Esophagus (tissue), 2 donors: ENCODE data around the gene ARL8B. TPM values are rescaled to one million over a fixed set of nuclear protein-coding genes. Genes with fewer than 3 reads are reported as not detected.
"Not testable (repeated sequence)": the region's sequence is repeated elsewhere in the genome, so short reads cannot be mapped to it uniquely, and the experiment has no call there.

Source experiments
- H3K27ac ChIP-seq, 2 donors: one replicate each; pipeline ENCODE4 v1.5.1; 2013; ENCODE audit warnings: low read depth in 2 of 2, mild to moderate bottlenecking in 2 of 2, inconsistent platforms in 1 of 2, low read length in 1 of 2, moderate library complexity in 1 of 2
- H3K27me3 ChIP-seq, 2 donors: one replicate each; pipeline ENCODE4 v1.6.1; 2013; ENCODE audit warnings: low read length in 2 of 2, control low read depth in 1 of 2, mild to moderate bottlenecking in 1 of 2; ENCODE audit not compliant: insufficient read depth in 2 of 2, control insufficient read depth in 1 of 2
- H3K36me3 ChIP-seq, 2 donors: one replicate each; pipeline ENCODE4 v1.6.1; 2013; ENCODE audit warnings: low read length in 1 of 2; ENCODE audit not compliant: control insufficient read depth in 2 of 2, insufficient read depth in 2 of 2
- H3K4me1 ChIP-seq, 2 donors: one replicate each; pipeline ENCODE4 v1.6.1; 2013; ENCODE audit warnings: low read length in 1 of 2; ENCODE audit not compliant: control insufficient read depth in 2 of 2, insufficient read depth in 2 of 2
- H3K4me3 ChIP-seq, 2 donors: one replicate each; pipeline ENCODE4 v1.5.1; 2013; ENCODE audit warnings: low read length in 2 of 2, mild to moderate bottlenecking in 2 of 2, low read depth in 1 of 2, moderate library complexity in 1 of 2
- H3K9me3 ChIP-seq, 2 donors: one replicate each; pipeline ENCODE4 v1.6.1; 2013; ENCODE audit warnings: mild to moderate bottlenecking in 2 of 2, low read depth in 1 of 2, low read length in 1 of 2, moderate library complexity in 1 of 2; ENCODE audit not compliant: control insufficient read depth in 2 of 2, insufficient read depth in 1 of 2
- WGBS, 2 donors: extraction: QIAGEN DNeasy Blood & Tissue Kit; methylation state at CpG; one replicate each; pipeline ENCODE4 v1.1.7; 2013; 5-methylcytosine and 5-hydroxymethylcytosine counted together
- polyA plus RNA-seq, 2 donors: library from polyadenylated mRNA; stranded (reverse); fragments of 200-250 nt; gene quantifications; one replicate each; pipeline ENCODE4 v1.2.3, GENCODE V29; 2013
- donor health status: healthy with polysubstance abuse.
- donor health status: Bipolar disorder and iron deficiency.

The ARL8B gene
- polyA plus RNA-seq, 2 donors: 45.5 to 50.8 TPM

DNA sequence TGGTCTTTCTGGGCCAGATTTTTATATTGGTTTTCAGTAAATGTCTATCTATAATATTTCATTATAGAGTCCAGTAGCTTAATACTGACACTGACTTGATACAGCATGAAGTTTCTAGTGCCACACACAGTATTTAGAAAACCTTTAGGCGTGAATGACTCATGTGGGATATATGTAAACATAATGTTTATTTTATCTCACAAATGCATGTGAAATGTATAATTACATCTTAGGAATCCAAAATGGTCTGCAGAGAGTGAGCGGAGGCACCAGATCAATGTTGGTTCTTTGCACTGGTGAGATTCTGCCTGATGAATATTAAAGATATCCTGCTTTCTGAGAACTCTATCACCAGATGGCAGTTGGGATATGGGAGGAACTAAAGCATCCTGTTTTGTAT, 56.9 kb downstream of the ARL8B start:
- H3K4me3 ChIP-seq, H3K9me3 ChIP-seq, H3K27me3 ChIP-seq, H3K27ac ChIP-seq, H3K36me3 ChIP-seq, H3K4me1 ChIP-seq: not testable (repeated sequence)
- 94% methylated on average over 2 of the region's 2 CpGs for WGBS, 2 donors

- 83 to 86% methylated on average over 2 of the region's 2 CpGs for WGBS, 2 donors
Observed at GRCh38 chr3:5181469-5182141, 59.5 kb downstream of the ARL8B start.

GRCh38 chr3:5183714-5184113, 61.6 kb downstream of the ARL8B start:
- not testable (repeated sequence) for H3K4me1 ChIP-seq, H3K36me3 ChIP-seq, H3K4me3 ChIP-seq, H3K27me3 ChIP-seq, H3K9me3 ChIP-seq
- WGBS, 2 donors: 93 to 97% methylated on average over 12 of the region's 12 CpGs
- peak overlapping the region in 1 of 2 donors; percentile 68 for H3K27ac ChIP-seq

More at GRCh38 chr3:5181469-5182141, 59.5 kb downstream of the ARL8B start:
- Histone ChIP-seq H3K27me3 (no peaks in the 10 kb centered on the region), H3K4me1 (no peaks in the 10 kb centered on the region), H3K27ac (no peak overlapping the region), H3K9me3 (no peaks in the 10 kb centered on the region), H3K4me3 (no peak overlapping the region), H3K36me3 (peaks cover 4 to 8% of the 10 kb centered on the region in 2 donors)

DNA sequence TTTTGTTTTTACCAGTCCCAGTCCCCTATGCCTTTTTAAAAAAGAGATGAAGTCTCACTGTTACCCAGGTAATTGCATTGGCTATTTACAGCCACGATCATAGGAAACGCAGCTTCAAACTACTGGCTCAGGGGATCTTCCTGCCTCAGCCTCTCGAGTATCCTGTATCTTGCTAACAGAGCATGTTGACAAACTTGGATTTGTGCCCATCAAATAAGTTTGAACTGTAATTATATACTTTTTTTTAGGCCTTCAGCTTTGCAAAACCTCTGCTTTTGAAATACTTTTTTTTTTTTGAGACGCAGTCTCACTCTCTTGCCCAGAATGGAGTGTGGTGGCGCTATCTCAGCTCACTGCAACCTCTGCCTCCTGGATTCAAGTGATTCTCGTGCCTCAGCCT, 62.4 kb downstream of the ARL8B start:
- H3K36me3 ChIP-seq: peaks cover 0 to 8% of the 10 kb centered on the region in 2 donors
- no peak overlapping the region for H3K4me3 ChIP-seq
- H3K27ac ChIP-seq: no peak overlapping the region
- H3K27me3 ChIP-seq: no peaks in the 10 kb centered on the region
- peaks cover 0 to 4% of the 10 kb centered on the region in 2 donors for H3K4me1 ChIP-seq
- H3K9me3 ChIP-seq: no peaks in the 10 kb centered on the region
- WGBS, 2 donors: 75 to 80% methylated on average over 6 of the region's 6 CpGs

- peak overlapping the region in 1 of 2 donors; percentile 50 for H3K27ac ChIP-seq
- no peaks in the 10 kb centered on the region for H3K9me3 ChIP-seq
- no peaks in the 10 kb centered on the region for H3K27me3 ChIP-seq
- H3K4me1 ChIP-seq: peaks cover 0 to 4% of the 10 kb centered on the region in 2 donors
- peaks cover 0 to 8% of the 10 kb centered on the region in 2 donors for H3K36me3 ChIP-seq
- WGBS, 2 donors: 71 to 82% methylated on average over 5 of the region's 5 CpGs
- no peak overlapping the region for H3K4me3 ChIP-seq
Observed at GRCh38 chr3:5185093-5185673, 63.1 kb downstream of the ARL8B start.

DNA sequence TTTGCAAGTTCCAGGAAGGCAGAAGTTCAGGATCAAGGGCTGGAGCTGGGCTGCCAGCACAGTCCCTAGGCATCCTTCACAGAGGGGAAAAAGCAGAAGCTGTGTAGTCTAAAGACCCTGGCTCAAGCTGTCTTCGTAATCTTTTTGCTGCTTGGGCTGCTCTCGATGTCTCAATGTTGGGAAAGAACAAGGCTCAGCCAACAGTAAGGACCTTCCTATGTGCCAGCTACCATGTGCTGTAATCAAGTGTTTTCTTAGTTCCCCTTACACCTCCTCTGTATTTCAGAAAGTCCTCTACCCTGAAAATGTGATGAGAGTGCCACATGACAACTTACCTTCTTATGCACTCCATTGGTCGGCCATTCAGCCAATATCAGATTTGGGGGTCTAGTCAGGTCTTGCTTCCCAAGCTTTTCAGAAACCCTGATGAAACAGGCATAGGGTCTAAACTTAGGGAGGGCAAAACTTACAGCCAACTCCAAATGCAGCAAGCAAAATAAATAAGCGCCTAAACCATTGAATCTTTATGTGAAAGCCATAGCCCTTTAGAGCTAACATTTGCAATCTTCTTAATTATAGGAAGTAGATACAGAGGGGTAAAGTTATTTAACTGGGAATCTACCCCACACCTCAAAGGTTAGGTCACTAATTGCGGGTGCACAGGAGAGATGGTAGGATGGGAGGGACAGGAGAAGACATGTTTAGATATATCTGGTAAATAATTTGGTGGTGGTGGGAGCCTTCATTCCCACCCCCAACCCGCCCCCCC, 64.2 kb downstream of the ARL8B start:
- no peaks in the 10 kb centered on the region for H3K27me3 ChIP-seq
- peaks cover 0 to 4% of the 10 kb centered on the region in 2 donors for H3K4me1 ChIP-seq
- peaks cover 0 to 6% of the 10 kb centered on the region in 2 donors for H3K36me3 ChIP-seq
- H3K9me3 ChIP-seq: no peaks in the 10 kb centered on the region
- peak overlapping the region; percentile 45 to 60 for H3K27ac ChIP-seq
- 47 to 60% methylated on average over 6 of the region's 6 CpGs for whole genome bisulfite sequencing, 2 donors
- peak overlapping the region in 1 of 2 donors; percentile 49 for H3K4me3 ChIP-seq

DNA sequence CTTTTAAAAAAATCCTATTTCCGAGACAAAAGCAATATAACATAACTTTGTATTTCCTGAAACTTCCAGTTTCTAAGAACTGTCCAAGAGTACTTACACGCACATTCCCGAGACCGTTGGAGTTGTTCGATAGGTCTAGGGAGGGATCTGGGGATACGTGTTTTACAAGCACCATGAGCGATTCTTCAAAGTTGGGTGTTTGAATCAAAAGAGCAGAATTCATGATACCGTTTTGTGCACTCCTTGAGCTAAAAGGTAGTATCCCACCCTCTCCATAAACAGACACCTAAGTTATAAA, 64.7 kb downstream of the ARL8B start:
- Histone ChIP-seq H3K4me3 (peak overlapping the region; percentile 49 to 51), H3K9me3 (no peaks in the 10 kb centered on the region), H3K36me3 (peaks cover 0 to 1% of the 10 kb centered on the region in 2 donors), H3K4me1 (peaks cover 0 to 4% of the 10 kb centered on the region in 2 donors), H3K27ac (peak overlapping the region in 1 of 2 donors; percentile 60), H3K27me3 (no peaks in the 10 kb centered on the region)
- WGBS, 2 donors: 3 to 5% methylated on average over 8 of the region's 8 CpGs

DNA sequence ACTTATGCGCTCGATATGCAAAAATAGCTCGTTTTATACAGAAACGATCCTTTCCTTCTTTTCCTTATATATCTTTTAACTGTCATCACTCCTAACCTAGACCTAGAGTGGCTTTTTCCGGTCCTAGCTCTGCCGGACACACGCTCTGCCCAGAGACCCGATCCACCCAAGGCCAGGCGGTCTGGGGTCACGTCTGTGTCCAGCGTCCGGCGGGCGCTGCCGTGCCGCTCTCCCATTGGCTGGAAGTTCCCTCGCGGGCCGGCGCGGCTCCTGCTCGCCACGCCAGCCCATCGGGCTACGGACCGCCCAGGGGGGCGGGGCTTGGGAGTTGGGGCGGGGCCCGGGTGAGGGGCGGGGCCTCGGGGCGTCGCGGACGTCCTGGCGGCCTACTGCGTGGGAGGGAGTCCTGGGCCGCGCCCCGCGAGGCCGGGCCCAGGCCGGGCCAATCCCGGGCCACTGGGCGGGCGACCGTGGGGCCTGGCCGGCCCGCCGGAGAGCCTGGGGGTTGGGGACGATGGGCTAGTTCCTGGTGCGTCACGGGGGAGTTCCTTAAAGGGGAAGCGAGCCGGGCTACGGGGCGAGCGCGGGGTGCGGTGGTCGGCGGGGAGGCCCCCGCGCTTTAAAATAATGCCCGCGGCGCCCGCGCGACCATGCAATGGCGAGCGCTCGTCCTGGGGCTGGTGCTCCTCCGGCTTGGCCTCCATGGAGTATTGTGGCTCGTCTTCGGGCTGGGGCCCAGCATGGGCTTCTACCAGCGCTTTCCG, 65.2 kb downstream of the ARL8B start, which contains the start of gene EDEM1:
EDEM1 (plus strand) TSS at position 552 of the 764 bp plus-strand sequence; CDS start at position 651, 99 bp downstream.
- H3K27ac ChIP-seq: peak within 1 kb of the TSS; percentile 95 to 98
- H3K4me3 ChIP-seq: peak within 1 kb of the TSS; percentile 89 to 98
- H3K27me3 ChIP-seq: no peaks in the 10 kb centered on the region
- WGBS, 2 donors: 0 to 1% methylated on average over 69 to 78 of the region's 78 CpGs
- H3K9me3 ChIP-seq: no peaks in the 10 kb centered on the region
- H3K36me3 ChIP-seq: no peaks in the 10 kb centered on the region
- peaks cover 0 to 4% of the 10 kb centered on the region in 2 donors for H3K4me1 ChIP-seq

GRCh38 chr3:5187920-5188418, 65.9 kb downstream of the ARL8B start:
- H3K4me1 ChIP-seq: peaks cover 0 to 4% of the 10 kb centered on the region in 2 donors

More at GRCh38 chr3:5187920-5188418, 65.9 kb downstream of the ARL8B start:
- Histone ChIP-seq H3K27ac (peak overlapping the region; percentile 95 to 98), H3K9me3 (no peaks in the 10 kb centered on the region), H3K27me3 (no peaks in the 10 kb centered on the region), H3K4me3 (peak overlapping the region; percentile 89 to 98), H3K36me3 (no peaks in the 10 kb centered on the region)
- WGBS, 2 donors: 1% methylated on average over 61 to 66 of the region's 66 CpGs
